ENCODE measurements around the gene XCR1. TPM values are rescaled to one million over a fixed set of nuclear protein-coding genes. Genes with fewer than 3 reads are reported as not detected.

XCR1 gene
- total and polyA plus RNA-seq, 4 donors, result 0.26 to 0.63 TPM; not detected in 2

GRCh38 chr3:45979378-45979777 lies 47.9 kb downstream of the XCR1 start:
- DNase-seq (no peak), ATAC-seq (ENCODE audit: low FRiP score) (no peak)
- Histone ChIP-seq H3K27me3 (ENCODE audit: control insufficient read depth in 1 of 2, insufficient read depth in 2 of 2, low read length in 1 of 2) (no peaks in the 10 kb centered on the region), H3K4me1 (ENCODE audit: control insufficient read depth in 1 of 2, insufficient read depth in 2 of 2, low read length in 2 of 2) (peaks cover 0 to 2% of the 10 kb centered on the region in 2 donors), H3K4me3 (ENCODE audit: low read length in 2 of 2) (no peak overlapping the region), H3K9me3 (ENCODE audit: control insufficient read depth, low read length) (no peaks in the 10 kb centered on the region), H3K36me3 (ENCODE audit: control insufficient read depth in 1 of 2, insufficient read depth in 2 of 2, low read length in 1 of 2) (peaks cover 3 to 21% of the 10 kb centered on the region in 2 donors), H3K27ac (ENCODE audit: low read depth in 1 of 2, low read length in 2 of 2) (peak overlapping the region in 1 of 2 donors; percentile 33)
- intact Hi-C loops (cut with DNase I), result no loop called here
- 92 to 94% methylated on average over 4 of the region's 4 CpGs for whole genome bisulfite sequencing, 2 donors

- Histone ChIP-seq H3K27ac (ENCODE audit: low read depth in 1 of 2, low read length in 2 of 2) (no peak overlapping the region), H3K4me1 (ENCODE audit: control insufficient read depth in 1 of 2, insufficient read depth in 2 of 2, low read length in 2 of 2) (no peaks in the 10 kb centered on the region)
Observed at GRCh38 chr3:45978006-45978761, 49.1 kb downstream of the XCR1 start.

GRCh38 chr3:45976191-45977091 lies 50.8 kb downstream of the XCR1 start:
- no peak overlapping the region for H3K27ac ChIP-seq (ENCODE audit: low read depth in 1 of 2, low read length in 2 of 2)
- intact Hi-C loops (cut with DNase I), result no loop called here
- peaks cover 0 to 3% of the 10 kb centered on the region in 2 donors for H3K4me1 ChIP-seq (ENCODE audit: control insufficient read depth in 1 of 2, insufficient read depth in 2 of 2, low read length in 2 of 2)
- DNase-seq (no peak), ATAC-seq (ENCODE audit: low FRiP score) (no peak)
- 90 to 91% methylated on average over 6 of the region's 6 CpGs for WGBS, 2 donors
- H3K4me3 ChIP-seq (ENCODE audit: low read length in 2 of 2), result no peak overlapping the region
- peaks cover 0 to 13% of the 10 kb centered on the region in 2 donors for H3K36me3 ChIP-seq (ENCODE audit: control insufficient read depth in 1 of 2, insufficient read depth in 2 of 2, low read length in 1 of 2)
- no peaks in the 10 kb centered on the region for H3K9me3 ChIP-seq (ENCODE audit: control insufficient read depth, low read length)
- no peaks in the 10 kb centered on the region for H3K27me3 ChIP-seq (ENCODE audit: control insufficient read depth in 1 of 2, insufficient read depth in 2 of 2, low read length in 1 of 2)

More at GRCh38 chr3:45978006-45978761, 49.1 kb downstream of the XCR1 start:
- Histone ChIP-seq H3K36me3 (ENCODE audit: control insufficient read depth in 1 of 2, insufficient read depth in 2 of 2, low read length in 1 of 2) (peaks cover 3 to 19% of the 10 kb centered on the region in 2 donors), H3K27me3 (ENCODE audit: control insufficient read depth in 1 of 2, insufficient read depth in 2 of 2, low read length in 1 of 2) (no peaks in the 10 kb centered on the region), H3K4me3 (ENCODE audit: low read length in 2 of 2) (no peak overlapping the region), H3K9me3 (ENCODE audit: control insufficient read depth, low read length) (no peaks in the 10 kb centered on the region)
- DNase-seq (no peak), ATAC-seq (ENCODE audit: low FRiP score) (no peak)
- intact Hi-C loops (cut with DNase I), result no loop called here
- 87 to 88% methylated on average over 5 of the region's 5 CpGs for WGBS, 2 donors

GRCh38 chr3:45975686-45976085 lies 51.6 kb downstream of the XCR1 start:
- no peak overlapping the region for H3K4me3 ChIP-seq (ENCODE audit: low read length in 2 of 2)
- intact Hi-C loops (cut with DNase I), result no loop called here
- WGBS, 2 donors, result 57 to 60% methylated on average over 5 of the region's 5 CpGs
- H3K27ac ChIP-seq (ENCODE audit: low read depth in 1 of 2, low read length in 2 of 2), result peak overlapping the region in 1 of 2 donors; percentile 30
- H3K27me3 ChIP-seq (ENCODE audit: control insufficient read depth in 1 of 2, insufficient read depth in 2 of 2, low read length in 1 of 2), result no peaks in the 10 kb centered on the region
- DNase-seq (no peak), ATAC-seq (ENCODE audit: low FRiP score) (no peak)
- H3K9me3 ChIP-seq (ENCODE audit: control insufficient read depth, low read length), result no peaks in the 10 kb centered on the region
- peaks cover 0 to 3% of the 10 kb centered on the region in 2 donors for H3K4me1 ChIP-seq (ENCODE audit: control insufficient read depth in 1 of 2, insufficient read depth in 2 of 2, low read length in 2 of 2)
- peaks cover 0 to 10% of the 10 kb centered on the region in 2 donors for H3K36me3 ChIP-seq (ENCODE audit: control insufficient read depth in 1 of 2, insufficient read depth in 2 of 2, low read length in 1 of 2)

- Histone ChIP-seq H3K4me1 (ENCODE audit: control insufficient read depth in 1 of 2, insufficient read depth in 2 of 2, low read length in 2 of 2) (peaks cover 0 to 3% of the 10 kb centered on the region in 2 donors), H3K9me3 (ENCODE audit: control insufficient read depth, low read length) (no peaks in the 10 kb centered on the region), H3K4me3 (ENCODE audit: low read length in 2 of 2) (no peak overlapping the region), H3K27me3 (ENCODE audit: control insufficient read depth in 1 of 2, insufficient read depth in 2 of 2, low read length in 1 of 2) (no peaks in the 10 kb centered on the region), H3K36me3 (ENCODE audit: control insufficient read depth in 1 of 2, insufficient read depth in 2 of 2, low read length in 1 of 2) (peaks cover 0 to 10% of the 10 kb centered on the region in 2 donors), H3K27ac (ENCODE audit: low read depth in 1 of 2, low read length in 2 of 2) (peak overlapping the region in 1 of 2 donors; percentile 15)
- 69 to 78% methylated on average over 4 of the region's 4 CpGs for WGBS, 2 donors
- ATAC-seq (ENCODE audit: low FRiP score) (no peak), DNase-seq (no peak)
- intact Hi-C loops (cut with DNase I), result no loop called here
Observed at GRCh38 chr3:45974686-45975085, 52.6 kb downstream of the XCR1 start.

- Histone ChIP-seq H3K27me3 (ENCODE audit: control insufficient read depth in 1 of 2, insufficient read depth in 2 of 2, low read length in 1 of 2) (no peaks in the 10 kb centered on the region), H3K4me3 (ENCODE audit: low read length in 2 of 2) (no peak overlapping the region), H3K36me3 (ENCODE audit: control insufficient read depth in 1 of 2, insufficient read depth in 2 of 2, low read length in 1 of 2) (peaks cover 0 to 7% of the 10 kb centered on the region in 2 donors), H3K4me1 (ENCODE audit: control insufficient read depth in 1 of 2, insufficient read depth in 2 of 2, low read length in 2 of 2) (peaks cover 0 to 3% of the 10 kb centered on the region in 2 donors), H3K9me3 (ENCODE audit: control insufficient read depth, low read length) (no peaks in the 10 kb centered on the region), H3K27ac (ENCODE audit: low read depth in 1 of 2, low read length in 2 of 2) (peak overlapping the region; percentile 68 to 95)
- ATAC-seq (ENCODE audit: low FRiP score), result peak; percentile 73
- 3 to 10% methylated on average over 6 of the region's 6 CpGs for WGBS, 2 donors
- intact Hi-C loops (cut with DNase I), result no loop called here
- DNase-seq, result peak in 1 of 2 donors; percentile 71
Observed at GRCh38 chr3:45972534-45973402, 54.5 kb downstream of the XCR1 start.

GRCh38 chr3:45969953-45970352 lies 57.3 kb downstream of the XCR1 start:
- H3K27ac ChIP-seq (ENCODE audit: low read depth in 1 of 2, low read length in 2 of 2), result peak overlapping the region; percentile 19 to 25
- H3K4me1 ChIP-seq (ENCODE audit: control insufficient read depth in 1 of 2, insufficient read depth in 2 of 2, low read length in 2 of 2), result peaks cover 0 to 3% of the 10 kb centered on the region in 2 donors
- peaks cover 0 to 7% of the 10 kb centered on the region in 2 donors for H3K36me3 ChIP-seq (ENCODE audit: control insufficient read depth in 1 of 2, insufficient read depth in 2 of 2, low read length in 1 of 2)
- DNase-seq, result no peak
- no peak for ATAC-seq (ENCODE audit: low FRiP score)
- intact Hi-C loops (cut with DNase I), result loop anchor here in 1 of 2 donors (2.0 kb wide), 1 partner anchor 29 kb away; no protein-coding TSS in a partner anchor
- no peaks in the 10 kb centered on the region for H3K9me3 ChIP-seq (ENCODE audit: control insufficient read depth, low read length)
- 93 to 95% methylated on average over 3 of the region's 3 CpGs for WGBS, 2 donors
- H3K4me3 ChIP-seq (ENCODE audit: low read length in 2 of 2), result no peak overlapping the region
- no peaks in the 10 kb centered on the region for H3K27me3 ChIP-seq (ENCODE audit: control insufficient read depth in 1 of 2, insufficient read depth in 2 of 2, low read length in 1 of 2)

GRCh38 chr3:45969116-45969515 lies 58.2 kb downstream of the XCR1 start:
- ATAC-seq (ENCODE audit: low FRiP score), result no peak
- Histone ChIP-seq H3K4me3 (ENCODE audit: low read length in 2 of 2) (no peak overlapping the region), H3K9me3 (ENCODE audit: control insufficient read depth, low read length) (no peaks in the 10 kb centered on the region), H3K4me1 (ENCODE audit: control insufficient read depth in 1 of 2, insufficient read depth in 2 of 2, low read length in 2 of 2) (peaks cover 0 to 3% of the 10 kb centered on the region in 2 donors), H3K27me3 (ENCODE audit: control insufficient read depth in 1 of 2, insufficient read depth in 2 of 2, low read length in 1 of 2) (no peaks in the 10 kb centered on the region), H3K27ac (ENCODE audit: low read depth in 1 of 2, low read length in 2 of 2) (no peak overlapping the region), H3K36me3 (ENCODE audit: control insufficient read depth in 1 of 2, insufficient read depth in 2 of 2, low read length in 1 of 2) (peaks cover 0 to 7% of the 10 kb centered on the region in 2 donors)
- intact Hi-C loops (cut with DNase I), result loop anchor here in 1 of 2 donors (2.0 kb wide), 1 partner anchor 28 kb away; no protein-coding TSS in a partner anchor
- 80 to 89% methylated on average over 3 of the region's 3 CpGs for WGBS, 2 donors
- DNase-seq, result no peak
